Activated CD4-positive, alpha-beta T cell treated with anti-CD3 and anti-CD28 coated beads for 36 hours (primary cell): ENCODE results near the gene HIKESHI. TPM values are rescaled to one million over a fixed set of nuclear protein-coding genes. Genes with fewer than 3 reads are reported as not detected.
"Not testable (repeated sequence)": the region's sequence is repeated elsewhere in the genome, so short reads cannot be mapped to it uniquely, and the experiment has no call there.

Experiments used
- ATAC-seq: fragments of 200-7000 bp; cut with Tn5 transposase; one replicate; pipeline ENCODE4 v1.10.0; 2021; ENCODE audit warnings: mild to moderate bottlenecking, moderate library complexity
- CTCF ChIA-PET: fragments of 350-600 bp; sonication (Branson Sonifier 250); formaldehyde crosslinking; loops from one replicate; lab custom pipeline; 2021; ENCODE audit warnings: antibody characterized with exemption; lab: Charles Lee
- POLR2A ChIA-PET: fragments of 350-600 bp; sonication (Branson Sonifier 250); formaldehyde crosslinking; loops from one replicate; lab custom pipeline; 2021; ENCODE audit warnings: antibody characterized with exemption, inconsistent platforms; lab: Charles Lee
- DNase-seq: peaks from one replicate; pipeline ENCODE4 v3.0.0-alpha.2; 2020
- H3K27ac Mint-ChIP-seq: one replicate; pipeline ENCODE4 v1.8.0; 2021; ENCODE audit warnings: mixed read lengths
- H3K27me3 Mint-ChIP-seq: one replicate; pipeline ENCODE4 v1.8.0; 2021; ENCODE audit warnings: mixed read lengths
- H3K36me3 Mint-ChIP-seq: one replicate; pipeline ENCODE4 v1.8.0; 2021; ENCODE audit warnings: low read depth, mixed read lengths
- H3K4me1 Mint-ChIP-seq: one replicate; pipeline ENCODE4 v1.8.0; 2021; ENCODE audit warnings: mixed read lengths
- H3K4me3 Mint-ChIP-seq: one replicate; pipeline ENCODE4 v1.8.0; 2021; ENCODE audit warnings: mild to moderate bottlenecking, moderate library complexity, mixed read lengths
- H3K9me3 Mint-ChIP-seq: one replicate; pipeline ENCODE4 v1.8.0; 2021; ENCODE audit warnings: low read depth, mixed read lengths
- intact Hi-C, 2 experiments: fragments of 100-400 bp; cut with DNase I in 1 of 2; cut with micrococcal nuclease in 1 of 2; formaldehyde crosslinking; loops; one replicate each; pipeline versions ENCODE4 v1.14.2 to v1.15.1; 2022 to 2024; cut with DNase I, micrococcal nuclease
- total RNA-seq, 2 experiments: library from RNA; stranded (reverse); gene quantifications; one replicate each; pipeline ENCODE4 v1.2.3, GENCODE V29; 2021

The HIKESHI gene
- total RNA-seq, 2 experiments from 2014 or later = 50.2 to 51.3 TPM

DNA sequence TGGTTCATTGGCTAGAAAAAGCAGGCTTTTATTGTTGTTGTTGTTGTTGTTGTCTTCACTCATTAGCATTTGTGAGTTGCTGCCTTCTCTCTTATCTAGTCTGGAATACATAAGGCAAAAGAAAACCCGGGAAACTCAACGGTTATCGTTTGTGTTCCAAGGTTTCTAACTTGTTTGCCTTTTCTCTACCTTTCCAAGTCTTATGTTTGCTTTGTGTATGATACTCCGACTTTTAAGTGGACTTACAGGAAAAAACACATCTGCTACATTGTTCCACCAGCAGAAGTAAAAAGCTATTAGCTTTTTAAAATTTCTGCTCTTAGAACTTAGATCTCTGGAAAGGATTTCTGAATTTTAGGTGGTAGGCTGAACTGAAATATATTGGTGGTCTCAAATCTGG is 27.0 kb upstream of the HIKESHI start:
- peaks cover 6% of the 10 kb centered on the region for H3K9me3 Mint-ChIP-seq
- peak overlapping the region; percentile 38 for H3K27ac Mint-ChIP-seq
- ChIA-PET CTCF (interaction anchor here (0.6 to 1.2 kb wide), 6 partner anchors 9 to 420 kb away, joined by 3 read pairs; partner anchors contain the start of gene CCDC83), POLR2A (interaction anchor here (0.6 kb wide), 1 partner anchor 18 kb away, joined by 9 read pairs; no protein-coding TSS in a partner anchor)
- intact Hi-C loops = no loop called here
- peaks cover 57% of the 10 kb centered on the region for H3K4me1 Mint-ChIP-seq
- DNase-seq (no peak), ATAC-seq (no peak)
- H3K36me3 Mint-ChIP-seq = peaks cover 81% of the 10 kb centered on the region
- H3K4me3 Mint-ChIP-seq = no peak overlapping the region
- no peaks in the 10 kb centered on the region for H3K27me3 Mint-ChIP-seq

DNA sequence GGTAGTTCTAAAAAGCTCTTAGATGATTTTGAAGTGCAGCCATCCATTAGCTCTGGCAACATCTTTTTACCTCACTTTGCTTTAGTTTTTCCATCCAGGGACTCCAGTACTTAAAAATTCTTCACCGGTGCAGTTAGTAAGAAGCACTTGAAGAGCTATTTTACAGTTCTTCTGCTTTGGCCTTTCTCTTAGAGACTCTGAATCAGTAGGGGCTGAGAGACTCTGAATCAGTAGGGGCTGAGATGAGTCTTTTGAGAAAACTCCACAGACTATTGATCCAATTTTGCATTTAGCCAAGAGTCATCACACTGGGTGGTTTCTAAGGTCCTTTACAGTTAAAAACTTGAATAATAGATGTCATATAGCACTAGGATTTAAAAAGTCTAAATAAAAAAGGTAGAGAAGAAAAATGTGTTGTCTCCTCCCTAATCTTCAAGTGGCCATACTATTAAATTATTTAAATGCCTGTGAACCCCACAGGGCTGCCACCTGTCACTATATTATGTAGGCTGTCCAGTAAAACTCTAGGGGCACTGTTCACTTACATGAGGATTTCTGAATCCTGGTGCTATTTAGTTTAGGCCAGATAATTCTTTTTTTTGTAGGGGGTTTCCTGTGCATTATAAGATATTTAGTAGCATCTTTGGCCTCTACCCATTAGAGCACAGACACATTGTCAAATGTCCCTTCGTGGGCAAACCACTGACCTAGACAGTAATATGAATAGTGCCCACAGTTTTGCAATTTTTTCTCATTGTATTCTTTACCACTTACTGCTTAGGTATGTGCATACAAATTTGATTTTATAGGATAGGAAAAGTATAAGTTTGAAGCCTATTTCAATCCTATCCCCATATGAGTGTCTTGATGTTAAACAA is 26.3 kb upstream of the HIKESHI start:
- DNase-seq (no peak), ATAC-seq (peak; percentile 81)
- H3K27me3 Mint-ChIP-seq = no peaks in the 10 kb centered on the region
- ChIA-PET CTCF (interaction anchor here (0.6 to 1.2 kb wide), 6 partner anchors 10 to 420 kb away, joined by 3 read pairs; partner anchors contain the start of gene CCDC83), POLR2A (interaction anchor here (0.6 kb wide), 1 partner anchor 18 kb away, joined by 9 read pairs; no protein-coding TSS in a partner anchor)
- peaks cover 54% of the 10 kb centered on the region for H3K4me1 Mint-ChIP-seq
- H3K4me3 Mint-ChIP-seq = no peak overlapping the region
- peaks cover 6% of the 10 kb centered on the region for H3K9me3 Mint-ChIP-seq
- peaks cover 80% of the 10 kb centered on the region for H3K36me3 Mint-ChIP-seq
- intact Hi-C loops = no loop called here
- H3K27ac Mint-ChIP-seq = peak overlapping the region; percentile 26

DNA sequence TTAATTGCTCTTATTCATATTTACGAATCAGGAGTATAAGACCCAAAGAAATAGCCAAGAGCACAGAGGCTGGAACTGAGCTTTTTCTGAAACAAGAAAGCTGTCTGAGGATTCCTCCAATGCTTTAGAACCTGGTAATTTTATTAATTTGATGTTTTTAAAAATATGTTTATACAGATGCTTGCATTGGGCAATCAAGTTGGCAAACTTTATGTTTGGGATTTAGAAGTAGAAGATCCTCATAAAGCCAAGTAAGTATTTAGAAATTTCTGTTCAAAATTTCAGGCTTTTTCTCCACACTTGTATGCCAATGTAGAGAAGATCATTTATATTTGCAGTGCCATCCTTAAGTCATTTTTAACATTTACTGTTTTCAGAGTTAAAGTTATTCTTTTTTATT is 24.3 kb upstream of the HIKESHI start:
- CTCF ChIA-PET = no interaction called here
- no peak overlapping the region for H3K27ac Mint-ChIP-seq
- intact Hi-C loops = no loop called here
- peaks cover 80% of the 10 kb centered on the region for H3K36me3 Mint-ChIP-seq
- POLR2A ChIA-PET = no interaction called here
- peaks cover 6% of the 10 kb centered on the region for H3K9me3 Mint-ChIP-seq
- ATAC-seq = no peak
- H3K4me1 Mint-ChIP-seq = peaks cover 52% of the 10 kb centered on the region
- no peak for DNase-seq
- no peak overlapping the region for H3K4me3 Mint-ChIP-seq
- H3K27me3 Mint-ChIP-seq = no peaks in the 10 kb centered on the region

DNA sequence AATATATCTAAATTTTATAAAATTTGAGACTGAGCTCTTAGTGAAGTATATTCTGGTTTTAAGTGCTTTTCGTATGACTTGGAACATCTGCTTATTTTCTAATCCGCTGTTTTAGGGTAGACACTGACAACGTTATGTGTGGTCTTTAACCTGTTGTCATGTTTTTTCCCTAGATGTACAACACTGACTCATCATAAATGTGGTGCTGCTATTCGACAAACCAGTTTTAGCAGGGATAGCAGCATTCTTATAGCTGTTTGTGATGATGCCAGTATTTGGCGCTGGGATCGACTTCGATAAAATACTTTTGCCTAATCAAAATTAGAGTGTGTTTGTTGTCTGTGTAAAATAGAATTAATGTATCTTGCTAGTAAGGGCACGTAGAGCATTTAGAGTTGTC is 23.8 kb upstream of the HIKESHI start:
- Mint-ChIP-seq H3K4me3 (no peak overlapping the region), H3K27ac (no peak overlapping the region)
- intact Hi-C loops = no loop called here

DNA sequence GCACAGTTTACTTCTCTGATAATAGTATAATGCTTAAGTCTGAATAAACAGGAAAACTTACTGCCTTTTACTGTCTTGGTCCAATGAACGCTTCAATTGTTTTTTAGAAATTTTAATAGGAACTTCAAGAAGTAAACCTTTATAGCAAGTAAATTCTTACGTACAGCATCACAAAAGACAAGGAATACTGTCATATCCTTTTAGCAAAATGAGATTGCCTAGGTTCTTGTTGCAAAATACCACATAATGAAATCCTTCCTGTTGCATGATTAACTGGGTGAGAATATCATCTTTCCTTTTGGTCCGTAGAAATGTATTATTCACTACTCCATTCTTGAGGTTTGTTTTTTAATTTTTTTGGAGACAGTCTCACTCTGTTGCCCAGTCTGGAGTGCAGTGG is 22.3 kb upstream of the HIKESHI start:
- ChIA-PET CTCF (no interaction called here), POLR2A (no interaction called here)
- Mint-ChIP-seq H3K4me3 (no peak overlapping the region), H3K4me1 (peaks cover 55% of the 10 kb centered on the region), H3K9me3 (peaks cover 7% of the 10 kb centered on the region), H3K36me3 (peaks cover 79% of the 10 kb centered on the region), H3K27ac (peak overlapping the region; percentile 8), H3K27me3 (no peaks in the 10 kb centered on the region)
- no peak for ATAC-seq
- DNase-seq = no peak
- intact Hi-C loops = loop anchor here in 1 of 2 experiments (2.0 kb wide), 1 partner anchor 13 kb away; no protein-coding TSS in a partner anchor

More for the DNA sequence above, 23.8 kb upstream of the HIKESHI start:
- ChIA-PET CTCF (no interaction called here), POLR2A (no interaction called here)
- Mint-ChIP-seq H3K36me3 (peaks cover 77% of the 10 kb centered on the region), H3K9me3 (peaks cover 6% of the 10 kb centered on the region), H3K4me1 (peaks cover 52% of the 10 kb centered on the region), H3K27me3 (no peaks in the 10 kb centered on the region)
- DNase-seq (no peak), ATAC-seq (no peak)

DNA sequence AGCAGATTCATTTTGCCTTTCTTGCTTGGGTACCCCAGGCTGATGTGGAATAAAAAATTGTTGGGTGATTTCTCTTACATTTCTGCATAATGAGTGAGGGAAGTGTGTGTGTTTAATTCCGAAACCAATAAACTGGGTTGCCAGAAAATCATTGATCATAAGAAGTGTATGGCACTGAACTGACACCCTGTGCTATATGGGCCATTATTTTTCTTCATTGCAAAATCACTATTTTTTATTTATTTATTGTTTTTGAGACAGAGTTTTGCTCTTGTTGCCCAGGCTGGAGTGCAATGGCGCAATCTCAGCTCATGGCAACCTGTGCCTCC is 14.6 kb upstream of the HIKESHI start:
- Mint-ChIP-seq H3K9me3 (peaks cover 6% of the 10 kb centered on the region), H3K4me3 (peak overlapping the region; percentile 47), H3K4me1 (peaks cover 84% of the 10 kb centered on the region), H3K27ac (peak overlapping the region; percentile 93), H3K36me3 (peaks cover 37% of the 10 kb centered on the region), H3K27me3 (no peaks in the 10 kb centered on the region)
- no peak for DNase-seq
- ATAC-seq = peak; percentile 55
- intact Hi-C loops = loop anchor here (1.0 to 5.0 kb wide), 16 partner anchors 31 to 659 kb away; partner anchors contain the start of genes PICALM (in 2 of the 2) and TMEM126B (in 1 of the 2)
- POLR2A ChIA-PET = interaction anchor here (0.6 to 1.5 kb wide), 10 partner anchors 43 to 460 kb away, joined by 3 to 9 read pairs (median 4); partner anchors contain the start of gene EED
- CTCF ChIA-PET = interaction anchor here (1.1 to 6.6 kb wide), 3 partner anchors 26 to 244 kb away, joined by 3 to 35 read pairs (median 5); no protein-coding TSS in a partner anchor

DNA sequence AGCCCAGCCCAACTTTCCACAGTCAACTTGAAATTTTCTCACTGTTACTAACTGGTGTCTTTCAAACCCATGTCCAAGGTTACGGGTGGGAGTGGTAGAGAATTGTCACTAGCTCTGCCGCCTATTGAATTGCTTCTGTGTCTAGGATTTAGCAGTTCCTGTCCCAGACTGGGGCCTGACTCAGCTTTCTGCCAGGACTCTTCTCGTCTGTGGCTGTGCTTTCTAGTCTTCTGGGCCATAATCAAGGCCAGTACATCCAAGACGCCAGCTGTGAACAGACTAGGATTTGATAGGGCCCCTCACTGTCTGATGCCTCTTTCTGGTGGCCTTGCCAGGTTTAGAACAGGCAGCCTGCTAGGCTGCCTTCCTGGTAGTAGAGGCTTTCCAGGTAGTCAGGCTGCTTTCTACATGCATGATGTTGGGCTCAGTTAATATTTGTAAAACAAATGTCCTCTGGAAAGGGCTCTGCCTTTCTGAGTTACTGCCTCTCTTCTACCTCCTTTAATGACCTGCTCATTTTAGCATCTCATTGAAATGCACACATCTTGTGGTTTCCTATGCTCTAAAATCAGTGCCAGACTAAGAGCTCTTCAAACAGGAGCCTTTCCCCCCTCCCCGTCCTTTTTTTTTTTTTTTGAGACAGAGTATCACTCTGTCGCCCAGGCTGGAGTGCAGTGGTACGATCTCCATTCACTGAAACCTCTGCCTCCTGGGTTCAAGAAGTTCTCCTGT is 13.1 kb upstream of the HIKESHI start:
- intact Hi-C loops = loop anchor here (2.0 to 5.0 kb wide), 3 partner anchors 172 to 453 kb away; no protein-coding TSS in a partner anchor
- DNase-seq (peak; percentile 67), ATAC-seq (peak; percentile 5)
- Mint-ChIP-seq H3K27me3 (no peaks in the 10 kb centered on the region), H3K4me3 (no peak overlapping the region), H3K9me3 (peaks cover 6% of the 10 kb centered on the region), H3K4me1 (peaks cover 82% of the 10 kb centered on the region), H3K27ac (peak overlapping the region; percentile 90), H3K36me3 (peaks cover 30% of the 10 kb centered on the region)
- POLR2A ChIA-PET = interaction anchor here (0.6 to 1.0 kb wide), 3 partner anchors 12 to 74 kb away, joined by 3 to 5 read pairs (median 3); no protein-coding TSS in a partner anchor
- CTCF ChIA-PET = interaction anchor here (0.5 to 6.6 kb wide), 9 partner anchors 13 to 341 kb away, joined by 3 to 35 read pairs (median 3); partner anchors contain the start of gene HIKESHI

DNA sequence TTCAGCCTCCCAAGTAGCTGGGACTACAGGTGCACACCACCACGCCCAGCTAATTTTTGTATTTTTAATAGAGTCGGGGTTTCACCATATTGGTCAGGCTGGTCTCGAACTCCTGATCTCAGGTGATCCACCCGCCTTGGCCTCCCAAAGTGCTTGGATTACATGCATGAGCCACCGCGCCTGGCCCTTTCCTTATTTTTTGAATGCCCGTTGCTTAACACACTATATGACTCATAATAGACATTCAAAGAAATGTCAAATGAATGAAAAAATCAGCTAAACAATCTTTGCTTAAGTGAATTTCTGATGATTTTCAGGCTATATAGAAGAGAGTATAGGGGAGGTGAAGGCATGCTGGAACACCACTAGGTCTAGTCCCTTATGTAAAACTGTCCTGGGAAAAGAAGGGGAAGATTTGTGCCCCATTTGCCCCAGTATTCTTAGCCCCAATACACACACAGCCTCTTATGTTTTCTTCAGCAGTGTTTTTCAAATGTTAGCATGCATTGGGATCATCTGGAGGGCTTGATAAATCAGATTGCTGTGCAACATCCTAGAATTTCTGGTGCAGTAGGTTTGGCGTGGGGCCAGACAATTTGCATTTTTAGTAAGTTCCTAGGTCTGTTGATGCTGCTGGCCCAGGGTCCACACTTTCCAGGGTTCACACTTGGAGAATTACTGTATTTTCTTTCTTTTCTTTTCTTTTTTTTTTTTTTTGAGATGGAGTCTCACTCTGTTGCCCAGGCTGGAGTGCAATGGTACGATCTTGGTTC is 12.3 kb upstream of the HIKESHI start:
- not testable (repeated sequence) for ATAC-seq, H3K9me3 Mint-ChIP-seq, H3K4me3 Mint-ChIP-seq, H3K27me3 Mint-ChIP-seq
- Mint-ChIP-seq H3K4me1 (peaks cover 77% of the 10 kb centered on the region), H3K36me3 (peaks cover 23% of the 10 kb centered on the region), H3K27ac (peak overlapping the region; percentile 90)
- intact Hi-C loops = loop anchor here (2.0 to 5.0 kb wide), 5 partner anchors 172 to 513 kb away; partner anchors contain the start of gene PRSS23 (in 1 of the 2)
- DNase-seq = peak; percentile 54
- CTCF ChIA-PET = interaction anchor here (0.7 to 6.6 kb wide), 6 partner anchors 75 to 342 kb away, joined by 3 to 35 read pairs (median 4); no protein-coding TSS in a partner anchor
- POLR2A ChIA-PET = interaction anchor here (0.6 to 1.0 kb wide), 2 partner anchors 12 to 75 kb away, joined by 3 to 5 read pairs; no protein-coding TSS in a partner anchor

DNA sequence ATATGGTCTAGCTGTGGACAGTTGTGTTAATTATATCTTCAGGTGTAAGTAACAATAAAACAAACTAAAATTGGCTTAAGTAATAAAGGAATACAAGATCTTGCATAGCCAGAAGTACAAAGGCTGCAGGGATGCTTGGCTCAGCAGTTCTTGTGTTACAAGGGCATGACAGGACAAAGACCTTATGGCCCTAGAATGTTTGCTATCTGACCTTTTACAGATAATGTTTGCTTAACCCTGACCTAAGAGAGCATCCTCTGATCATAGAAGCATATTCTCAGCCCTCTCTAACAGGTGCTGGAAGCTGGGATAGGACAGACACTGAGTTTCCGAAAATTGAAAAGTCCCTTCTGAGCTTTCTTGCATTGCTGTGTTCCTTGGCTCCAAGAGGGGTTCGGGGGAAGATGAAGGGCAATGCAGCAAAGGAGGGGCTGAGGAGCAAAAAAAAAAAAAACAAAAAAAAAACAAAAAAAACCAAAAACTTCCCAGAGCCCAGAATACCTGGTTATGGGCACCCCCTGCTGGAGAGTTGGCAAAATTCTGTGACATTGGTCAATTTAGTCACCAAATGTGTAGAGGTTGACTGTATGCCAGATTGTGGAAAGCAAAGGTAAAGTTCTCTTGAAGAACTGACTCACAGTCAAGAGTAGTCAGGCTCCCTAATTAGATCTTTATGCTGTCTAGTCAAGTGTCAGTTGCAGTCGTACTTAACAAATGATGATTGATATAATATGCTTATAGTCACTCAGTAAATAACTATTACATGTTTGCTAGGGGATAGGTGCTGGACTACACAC is 10.4 kb upstream of the HIKESHI start:
- peak; percentile 85 for DNase-seq
- Mint-ChIP-seq H3K4me3 (peak overlapping the region; percentile 17), H3K9me3 (peaks cover 2% of the 10 kb centered on the region), H3K4me1 (peaks cover 63% of the 10 kb centered on the region), H3K36me3 (peaks cover 12% of the 10 kb centered on the region), H3K27ac (peak overlapping the region; percentile 89), H3K27me3 (no peaks in the 10 kb centered on the region)
- intact Hi-C loops = loop anchor here (1.0 to 5.0 kb wide), 12 partner anchors 43 to 627 kb away; partner anchors contain the start of genes CREBZF (in 1 of the 2) and PRSS23 (in 1 of the 2)
- POLR2A ChIA-PET = no interaction called here
- CTCF ChIA-PET = interaction anchor here (0.6 to 6.6 kb wide), 19 partner anchors 10 to 592 kb away, joined by 3 to 35 read pairs (median 3); partner anchors contain the start of genes EED and HIKESHI
- peak; percentile 48 for ATAC-seq
